Heart left ventricle (tissue), 16 donors: Measurements from ENCODE around the gene TUSC2. TPM values are rescaled to one million over a fixed set of nuclear protein-coding genes. Genes with fewer than 3 reads are reported as not detected.
A peak's percentile ranks its signal among the peaks of the same experiment; 100 is the strongest.

Experiments
- ATAC-seq, 4 donors: fragments of 200-7000 bp; cut with Tn5 transposase; one replicate each; pipeline ENCODE4 v1.9.1; 2020 to 2022; ENCODE audit warnings: moderate library complexity in 4 of 4, mild to moderate bottlenecking in 3 of 4, moderate number of reproducible peaks in 1 of 4
- DNase-seq, 5 donors: peaks; one replicate each; pipeline ENCODE4 v3.0.0-alpha.2; 2020
- H3K27ac ChIP-seq, 12 donors: fragments of 200-600 bp; sonication (generic) in 4 of 12; one replicate each; pipeline versions ENCODE4 v1.5.0 to v1.8.0; 2016 to 2022; ENCODE audit warnings: mild to moderate bottlenecking in 2 of 12
- H3K27me3 ChIP-seq, 9 donors: fragments of 200-600 bp; sonication (generic) in 2 of 9; one replicate each; pipeline versions ENCODE4 v1.5.1 to v1.8.0; 2016 to 2022; ENCODE audit warnings: mild to moderate bottlenecking in 3 of 9
- H3K36me3 ChIP-seq, 9 donors: fragments of 200-600 bp; sonication (generic) in 2 of 9; one replicate each; pipeline versions ENCODE4 v1.5.0 to v1.8.0; 2018 to 2022; ENCODE audit warnings: mild to moderate bottlenecking in 2 of 9
- H3K4me1 ChIP-seq, 12 donors: fragments of 200-600 bp; sonication (generic) in 4 of 12; one replicate each; pipeline versions ENCODE4 v1.5.0 to v1.8.0; 2016 to 2022; ENCODE audit warnings: mild to moderate bottlenecking in 3 of 12
- H3K4me3 ChIP-seq, 12 donors: fragments of 200-600 bp; sonication (generic) in 4 of 12; one replicate each; pipeline versions ENCODE4 v1.5.0 to v1.8.0; 2017 to 2022; ENCODE audit warnings: mild to moderate bottlenecking in 9 of 12, moderate library complexity in 4 of 12
- H3K9me3 ChIP-seq, 12 donors: fragments of 200-600 bp; sonication (generic) in 4 of 12; one replicate each; pipeline versions ENCODE4 v1.5.0 to v1.8.0; 2016 to 2022; ENCODE audit warnings: mild to moderate bottlenecking in 1 of 12
- CTCF ChIP-seq, 12 donors: fragments of 200-600 bp; sonication (generic) in 4 of 12; IDR thresholded peaks; one replicate each; pipeline versions ENCODE4 v1.5.0 to v1.8.0; 2018 to 2022; ENCODE audit warnings: antibody characterized with exemption in 12 of 12, mild to moderate bottlenecking in 5 of 12
- POLR2A ChIP-seq, 2 donors: fragments of 450-650 bp; IDR thresholded peaks; one replicate each; pipeline ENCODE4 v1.6.1; 2017; ENCODE audit warnings: antibody characterized with exemption in 2 of 2, mild to moderate bottlenecking in 2 of 2, moderate library complexity in 2 of 2
- WGBS, 4 donors: extraction: QIAGEN DNeasy Blood & Tissue Kit in 2 of 4; methylation state at CpG; one replicate each; pipeline versions ENCODE4 v1.1.5 to v1.1.7; 2013 to 2018; 5-methylcytosine and 5-hydroxymethylcytosine counted together
- intact Hi-C, 10 donors: fragments of 100-400 bp; cut with DNase I; formaldehyde crosslinking; loops; one replicate each; pipeline versions ENCODE4 v1.11.1 to v1.14.2; 2022
- polyA plus RNA-seq, 2 donors: library from polyadenylated mRNA; stranded (reverse); fragments of 200-250 nt; gene quantifications; one replicate each; pipeline ENCODE4 v1.2.3, GENCODE V29; 2013
- total RNA-seq, 9 donors: library from RNA; depleted of rRNA in 2 of 9; stranded (reverse); fragments of >200 nt in 2 of 9; fragmentation: NEBNext Ultra II Directional in 3 of 9; extraction: Animal tissue kit (Norgen Biotek cat#: 25700) in 3 of 9; gene quantifications; one replicate each; pipeline versions ENCODE4 v1.1.0 to v1.2.4, GENCODE V29; 2016 to 2023
- donor health status: ischemic (EF 13 %, LVEDD 7.1; RV severe dilation, severe dysfunction).
- donor health status: healthy with polysubstance abuse.
- donor health status: DM: no; HTN: yes; CAD: no.
- donor health status: DM: no; HTN: no; CAD: no.
- donor health status: ischemic (EF 25% LVEDD 6.9; RV normal size, moderate dysfunction).
- donor health status: ischemic (EF 25% LVEDD 5.7; RV mildly dilated, moderate dysfunction).
- donor health status: healthy.
- donor health status: DM: yes; HTN: yes; CAD: no.
- donor health status: ischemic (EF 35%, LVEDD 5.7; RV mildly dilated, moderate dysfunction).
- donor health status: nonischemic (EF 11% LVEDD 7.7; RV severe dilation, severe dysfunction).
- donor health status: DM: yes; HTN: yes; CAD: no.
- donor health status: PGD.
- donor health status: ischemic (EF 29% LVEDD 5.4; RV normal size, mild dysfunction).
- donor health status: nonischemic (EF 23%, LVEDD 6.1; RV moderate dilation, normal function).

Gene TUSC2
- total and polyA plus RNA-seq, 11 donors, result 24.5 to 68.1 (median 29.0) TPM

GRCh38 chr3:50318163-50318562, 9.9 kb downstream of the TUSC2 start:
- no peaks in the 10 kb centered on the region for H3K27me3 ChIP-seq
- WGBS, 4 donors, result 76 to 88% (median 84%) methylated on average over 10 to 11 of the region's 11 CpGs
- no peak for TF ChIP-seq POLR2A (IDR thresholded peaks at IDR 0.05)
- no peak for TF ChIP-seq CTCF (IDR thresholded peaks at IDR 0.05)
- H3K4me1 ChIP-seq, result peaks cover 5 to 60% (median 50%) of the 10 kb centered on the region in 12 donors
- H3K4me3 ChIP-seq, result peak overlapping the region in 8 of 12 donors; percentile 70 to 97 (median 90)
- intact Hi-C loops, result loop anchor here in 1 of 10 donors (2.0 kb wide), 1 partner anchor 13 kb away; no protein-coding TSS in a partner anchor
- no peak for ATAC-seq
- H3K36me3 ChIP-seq, result peaks cover 0 to 59% (median 45%) of the 10 kb centered on the region in 9 donors
- DNase-seq, result peak in 1 of 5 donors; percentile 24
- no peaks in the 10 kb centered on the region for H3K9me3 ChIP-seq
- H3K27ac ChIP-seq, result peak overlapping the region in 10 of 12 donors; percentile 7 to 99 (median 64)

- intact Hi-C loops, result no loop called here
- H3K27ac ChIP-seq, result peak overlapping the region in 11 of 12 donors; percentile 12 to 99 (median 39)
- peaks cover 0 to 59% (median 45%) of the 10 kb centered on the region in 9 donors for H3K36me3 ChIP-seq
These were observed 10.7 kb downstream of the TUSC2 start for GRCh38 chr3:50317300-50317699.

DNA sequence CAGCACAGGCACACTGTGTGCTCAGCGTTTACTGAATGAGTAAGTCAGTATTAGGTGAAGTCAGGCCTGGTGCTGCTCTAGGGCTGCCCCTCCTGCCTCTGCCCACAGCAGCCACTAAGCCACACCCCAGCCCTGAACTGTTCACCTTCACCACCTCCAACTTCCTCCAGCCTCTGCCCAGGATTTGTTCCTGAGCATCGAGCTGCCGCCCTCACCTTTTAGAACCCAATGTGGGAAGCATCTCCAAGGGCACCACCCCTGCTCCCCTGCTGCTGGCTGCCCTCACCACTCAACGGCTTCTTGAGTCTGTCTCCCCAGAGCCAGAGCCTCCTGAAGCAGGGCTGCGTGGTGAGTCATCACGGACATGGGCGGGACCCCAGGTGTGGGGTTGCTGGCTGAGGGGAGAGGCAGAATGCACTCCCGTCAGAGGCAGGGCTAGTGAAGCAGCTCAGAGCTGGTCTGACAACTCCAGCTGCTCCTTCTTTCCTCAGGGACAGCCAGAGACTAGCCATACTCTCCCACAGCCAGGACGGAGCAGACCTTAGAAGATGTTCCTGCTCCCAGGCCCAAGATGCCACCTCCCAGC, 11.3 kb downstream of the TUSC2 start:
- intact Hi-C loops, result no loop called here
- no peaks in the 10 kb centered on the region for H3K9me3 ChIP-seq
- DNase-seq (peak in 1 of 5 donors; percentile 52), ATAC-seq (peak in 1 of 4 donors; percentile 7)
- H3K27me3 ChIP-seq, result no peaks in the 10 kb centered on the region
- TF ChIP-seq POLR2A (IDR thresholded peaks at IDR 0.05) (no peak), CTCF (IDR thresholded peaks at IDR 0.05) (no peak)
- H3K4me3 ChIP-seq, result peak overlapping the region in 2 of 12 donors; percentile 70 to 86
- H3K36me3 ChIP-seq, result peaks cover 0 to 59% (median 45%) of the 10 kb centered on the region in 9 donors
- WGBS, 4 donors, result 64 to 75% (median 73%) methylated on average over 8 to 9 of the region's 9 CpGs
- peaks cover 5 to 46% (median 40%) of the 10 kb centered on the region in 12 donors for H3K4me1 ChIP-seq
- peak overlapping the region in 11 of 12 donors; percentile 5 to 99 (median 39) for H3K27ac ChIP-seq

More at GRCh38 chr3:50317300-50317699, 10.7 kb downstream of the TUSC2 start:
- WGBS, 4 donors, result 39 to 59% (median 58%) methylated on average over 4 to 6 of the region's 6 CpGs
- no peaks in the 10 kb centered on the region for H3K27me3 ChIP-seq
- peaks cover 5 to 52% (median 43%) of the 10 kb centered on the region in 12 donors for H3K4me1 ChIP-seq
- H3K4me3 ChIP-seq, result peak overlapping the region in 5 of 12 donors; percentile 70 to 97 (median 88)
- ATAC-seq (no peak), DNase-seq (peak in 4 of 5 donors; percentile 14 to 63 (median 34))
- no peaks in the 10 kb centered on the region for H3K9me3 ChIP-seq
- TF ChIP-seq POLR2A (IDR thresholded peaks at IDR 0.05), result no peak

GRCh38 chr3:50314816-50315215, 13.2 kb downstream of the TUSC2 start:
- H3K27ac ChIP-seq, result no peak overlapping the region

More at GRCh38 chr3:50314816-50315215, 13.2 kb downstream of the TUSC2 start:
- Histone ChIP-seq H3K4me3 (no peak overlapping the region), H3K27me3 (no peaks in the 10 kb centered on the region), H3K9me3 (no peaks in the 10 kb centered on the region), H3K4me1 (peaks cover 5 to 38% (median 30%) of the 10 kb centered on the region in 12 donors), H3K36me3 (peaks cover 0 to 56% (median 42%) of the 10 kb centered on the region in 9 donors)
- intact Hi-C loops, result no loop called here
- DNase-seq (peak in 2 of 5 donors; percentile 18 to 21), ATAC-seq (peak in 3 of 4 donors; percentile 11 to 25 (median 23))
- no peak for TF ChIP-seq POLR2A (IDR thresholded peaks at IDR 0.05)
- TF ChIP-seq CTCF (IDR thresholded peaks at IDR 0.05), result no peak
- 86 to 98% (median 97%) methylated on average over 4 of the region's 4 CpGs for WGBS, 4 donors
